ENCODE measurements around the gene GBA2. TPM values are rescaled to one million over a fixed set of nuclear protein-coding genes. Genes with fewer than 3 reads are reported as not detected.

Gene GBA2
- polyA plus RNA-seq, 3 donors, result 18.1 to 130 (median 26.4) TPM

- intact Hi-C loops (cut with micrococcal nuclease), result no loop called here
- Histone ChIP-seq H3K79me2 (ENCODE audit: insufficient read depth, low read length) (no peaks in the 10 kb centered on the region), H3K36me3 (replicated peaks in 1 of 2; ENCODE audit: control insufficient read depth in 1 of 2, insufficient read depth in 2 of 2, low read length in 2 of 2) (no peaks in the 10 kb centered on the region), H3K27me3 (ENCODE audit: control insufficient read depth in 2 of 2, insufficient read depth in 2 of 2, low read length in 2 of 2) (no peaks in the 10 kb centered on the region), H3K27ac (ENCODE audit: low read depth in 1 of 2, low read length in 2 of 2) (no peak overlapping the region), H3K9ac (ENCODE audit: insufficient read depth, low read length, poor library complexity, severe bottlenecking) (no peak overlapping the region), H3K4me1 (ENCODE audit: control insufficient read depth in 1 of 2, insufficient read depth in 2 of 2, low read length in 2 of 2) (peaks cover 15 to 16% of the 10 kb centered on the region in 2 donors), H3K4me2 (replicated peaks; ENCODE audit: extremely low read depth, low read length, poor library complexity, severe bottlenecking) (no peak overlapping the region), H3K4me3 (replicated peaks in 1 of 3; ENCODE audit: low read depth in 2 of 3, low read length in 3 of 3) (no peak overlapping the region), H3K9me3 (replicated peaks in 1 of 2; ENCODE audit: control insufficient read depth in 1 of 2, insufficient read depth in 1 of 2, low read length in 2 of 2) (no peaks in the 10 kb centered on the region), H2AFZ (ENCODE audit: insufficient read depth, low read depth, low read length, poor library complexity, severe bottlenecking) (no peak overlapping the region), H4K20me1 (ENCODE audit: insufficient read depth, low read length) (no peaks in the 10 kb centered on the region)
- no CpG with 5 or more reads among the region's 3 CpGs for WGBS (ENCODE audit: insufficient coverage)
- Mint-ChIP-seq H3K27ac (no peak overlapping the region), H3K36me3 (no peaks in the 10 kb centered on the region), H3K9me3 (peaks cover 0 to 3% (median 0%) of the 10 kb centered on the region in 7 donors), H3K4me1 (peaks cover 16% of the 10 kb centered on the region), H3K4me3 (no peak overlapping the region), H3K27me3 (ENCODE audit: low read depth in 3 of 3) (peaks cover 0 to 2% (median 1%) of the 10 kb centered on the region in 3 donors)
- no peak for DNase-seq
- TF ChIP-seq CTCF (IDR thresholded peaks at IDR 0.05), result no peak
Measured at GRCh38 chr9:35778496-35778895, 29.5 kb upstream of the GBA2 start.

DNA sequence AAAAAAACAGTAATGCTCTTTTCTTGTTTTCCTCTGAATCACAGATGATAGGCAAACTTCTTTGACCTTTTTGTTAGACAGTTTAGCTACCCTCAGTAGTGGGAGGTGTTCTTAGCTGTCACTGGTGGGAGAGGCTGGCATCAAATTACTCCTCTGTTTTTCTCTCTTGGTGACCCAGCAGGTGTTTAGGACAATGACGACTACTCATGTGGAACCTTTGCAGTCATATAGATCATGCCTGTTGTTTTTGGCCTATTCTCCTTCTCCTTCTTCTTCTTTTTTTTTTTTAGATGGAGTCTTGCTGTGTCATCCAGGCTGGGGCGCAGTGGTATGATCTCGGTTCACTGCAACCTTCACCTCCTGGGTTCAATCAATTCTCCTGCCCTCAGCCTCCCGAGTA is 27.0 kb upstream of the GBA2 start:
- no peaks in the 10 kb centered on the region for H3K36me3 Mint-ChIP-seq
- no peak for DNase-seq
- peaks cover 0 to 3% (median 0%) of the 10 kb centered on the region in 7 donors for H3K9me3 Mint-ChIP-seq
- peak overlapping the region; percentile 29 for H2AFZ ChIP-seq (ENCODE audit: insufficient read depth, low read depth, low read length, poor library complexity, severe bottlenecking)
- TF ChIP-seq CTCF (IDR thresholded peaks at IDR 0.05), result no peak
- H3K27me3 Mint-ChIP-seq (ENCODE audit: low read depth in 3 of 3), result peaks cover 0 to 2% (median 1%) of the 10 kb centered on the region in 3 donors
- no peak overlapping the region for H3K4me3 ChIP-seq (replicated peaks in 1 of 3; ENCODE audit: low read depth in 2 of 3, low read length in 3 of 3)
- H3K4me2 ChIP-seq (replicated peaks; ENCODE audit: extremely low read depth, low read length, poor library complexity, severe bottlenecking), result peak overlapping the region; percentile 46
- intact Hi-C loops (cut with micrococcal nuclease), result no loop called here
- peaks cover 15 to 16% of the 10 kb centered on the region in 2 donors for H3K4me1 ChIP-seq (ENCODE audit: control insufficient read depth in 1 of 2, insufficient read depth in 2 of 2, low read length in 2 of 2)
- peaks cover 16% of the 10 kb centered on the region for H3K4me1 Mint-ChIP-seq
- H3K27me3 ChIP-seq (ENCODE audit: control insufficient read depth in 2 of 2, insufficient read depth in 2 of 2, low read length in 2 of 2), result no peaks in the 10 kb centered on the region
- peak overlapping the region in 2 of 7 donors; percentile 59 to 68 for H3K27ac Mint-ChIP-seq
- no peak overlapping the region for H3K9ac ChIP-seq (ENCODE audit: insufficient read depth, low read length, poor library complexity, severe bottlenecking)
- no peaks in the 10 kb centered on the region for H4K20me1 ChIP-seq (ENCODE audit: insufficient read depth, low read length)
- no peak overlapping the region for H3K4me3 Mint-ChIP-seq
- H3K79me2 ChIP-seq (ENCODE audit: insufficient read depth, low read length), result no peaks in the 10 kb centered on the region
- no peaks in the 10 kb centered on the region for H3K36me3 ChIP-seq (replicated peaks in 1 of 2; ENCODE audit: control insufficient read depth in 1 of 2, insufficient read depth in 2 of 2, low read length in 2 of 2)
- H3K9me3 ChIP-seq (replicated peaks in 1 of 2; ENCODE audit: control insufficient read depth in 1 of 2, insufficient read depth in 1 of 2, low read length in 2 of 2), result no peaks in the 10 kb centered on the region
- WGBS (ENCODE audit: insufficient coverage), result 40% methylated on average over 1 of the region's 4 CpGs
- H3K27ac ChIP-seq (ENCODE audit: low read depth in 1 of 2, low read length in 2 of 2), result no peak overlapping the region

Data from CD14-positive monocyte (primary cell).